VCaP (cell line): ENCODE results near the gene CANT1.
A peak's percentile ranks its signal among the peaks of the same experiment; 100 is the strongest.

Experiments used
- H3K27ac ChIP-seq: fragments of 450-650 bp; 2 replicates; pipeline ENCODE4 v1.5.1; 2017
- CTCF ChIP-seq: fragments of 450-650 bp; conservative IDR thresholded peaks from 2 replicates; pipeline ENCODE4 v1.5.1; 2017; ENCODE audit warnings: mild to moderate bottlenecking, moderate library complexity

The CANT1 gene

GRCh38 chr17:78973196-78973595 is 36.4 kb downstream of the CANT1 start:
- H3K27ac ChIP-seq, result peak overlapping the region; percentile 78; the same call in 1 of the 2 replicates
- TF ChIP-seq CTCF, result no peak

- no peak for TF ChIP-seq CTCF
- H3K27ac ChIP-seq, result peak overlapping the region; percentile 78; the same call in 1 of the 2 replicates
These were observed 37.0 kb downstream of the CANT1 start for GRCh38 chr17:78972507-78973105.

DNA sequence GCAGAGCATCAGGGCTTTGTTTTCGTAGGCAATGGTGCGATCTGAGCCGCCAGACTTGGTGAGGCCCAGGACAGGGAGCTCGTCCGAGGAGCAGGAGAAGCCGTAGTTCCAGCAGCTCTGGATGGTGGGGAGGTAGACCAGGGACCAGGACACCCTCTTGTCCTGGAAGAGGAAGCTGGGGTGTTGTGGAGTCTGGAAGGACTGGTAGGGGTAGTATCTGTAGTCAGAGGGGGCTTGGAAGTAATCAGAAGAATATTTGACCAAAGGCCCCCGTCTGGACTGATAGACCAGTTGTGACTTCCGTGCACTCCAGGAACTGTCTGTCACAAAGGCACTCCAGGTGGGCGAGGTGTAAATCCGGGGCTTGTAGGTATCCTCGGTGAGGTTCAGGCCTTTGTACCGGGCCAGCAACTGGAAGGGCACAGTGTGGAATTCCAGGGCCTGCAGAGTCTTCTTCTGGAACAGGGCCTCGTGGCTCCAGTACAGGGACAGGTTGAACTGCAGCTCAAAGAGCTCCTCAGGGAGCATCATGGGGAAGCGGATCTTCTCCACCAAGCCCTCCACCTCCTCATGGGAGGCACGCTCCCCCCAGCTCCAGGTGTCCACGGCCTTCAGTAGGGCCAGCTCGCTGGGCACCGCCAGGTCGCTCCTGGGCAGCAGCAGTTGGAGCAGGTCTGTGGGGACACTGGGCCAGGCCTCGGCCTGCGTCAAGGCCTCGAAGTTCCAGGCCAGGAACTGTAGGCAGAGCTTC is 37.6 kb downstream of the CANT1 start:
- TF ChIP-seq CTCF, result no peak
- H3K27ac ChIP-seq, result peak overlapping the region; percentile 31; the same call in 1 of the 2 replicates

GRCh38 chr17:78970834-78971755 is 38.5 kb downstream of the CANT1 start:
- peak; percentile 96 for TF ChIP-seq CTCF
- peak overlapping the region; percentile 31; the same call in 1 of the 2 replicates for H3K27ac ChIP-seq

GRCh38 chr17:78969865-78970264 is 39.7 kb downstream of the CANT1 start:
- H3K27ac ChIP-seq, result no peak overlapping the region
- TF ChIP-seq CTCF, result no peak

DNA sequence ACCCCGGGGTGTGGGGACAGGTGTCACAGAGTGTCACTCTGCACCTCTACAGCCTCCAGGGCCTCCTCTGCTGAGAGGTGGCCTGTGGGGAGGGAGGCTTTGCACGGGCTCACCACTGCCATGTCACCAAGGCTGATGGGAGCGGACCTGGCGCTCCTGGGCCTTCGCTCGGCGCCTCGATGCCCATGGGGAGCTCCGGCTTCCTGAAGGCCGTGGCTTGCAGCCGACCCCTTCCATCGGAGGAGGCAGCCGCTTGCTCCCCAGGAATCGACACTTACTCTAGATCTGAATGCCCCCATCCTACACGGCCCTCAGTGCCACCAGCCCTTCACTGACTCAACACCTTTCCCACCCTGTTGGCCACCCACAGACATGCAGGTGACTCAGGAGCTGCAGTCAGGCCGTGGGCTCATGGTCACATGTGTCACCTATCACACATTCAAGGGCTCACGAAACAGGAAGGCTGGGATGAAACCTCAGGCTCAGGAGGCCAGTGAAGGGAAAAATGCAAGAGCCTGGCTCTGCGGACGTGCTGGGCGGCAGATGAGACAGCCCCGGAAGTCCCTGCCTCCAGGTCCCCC is 41.7 kb downstream of the CANT1 start:
- H3K27ac ChIP-seq, result no peak overlapping the region
- no peak for TF ChIP-seq CTCF
